Measurements from ENCODE around the gene TPM2.
A peak's percentile ranks its signal among the peaks of the same experiment; 100 is the strongest.
"Not testable (repeated sequence)": the region's sequence is repeated elsewhere in the genome, so short reads cannot be mapped to it uniquely, and the experiment has no call there.

Gene TPM2

DNA sequence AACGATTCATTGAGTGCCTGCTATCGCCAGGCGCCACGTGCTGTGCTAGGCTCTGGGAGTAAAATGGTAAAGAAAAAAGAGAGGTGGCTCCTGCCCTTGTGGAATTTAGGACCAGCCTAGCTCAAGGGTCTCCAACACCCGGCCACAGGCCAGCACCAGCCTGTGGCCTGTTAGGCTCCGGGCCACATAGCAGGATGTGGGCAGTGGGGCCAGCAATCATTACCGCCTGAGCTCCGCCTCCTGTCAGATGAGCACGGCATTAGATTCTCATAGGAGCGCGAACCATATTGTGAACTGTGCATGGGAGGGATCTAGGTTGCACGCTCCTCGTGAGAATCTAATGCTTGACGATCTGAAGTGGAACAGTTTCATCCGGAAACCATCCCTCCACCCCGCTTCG, 33.4 kb downstream of the TPM2 start:
- DNase-seq: no peak

DNA sequence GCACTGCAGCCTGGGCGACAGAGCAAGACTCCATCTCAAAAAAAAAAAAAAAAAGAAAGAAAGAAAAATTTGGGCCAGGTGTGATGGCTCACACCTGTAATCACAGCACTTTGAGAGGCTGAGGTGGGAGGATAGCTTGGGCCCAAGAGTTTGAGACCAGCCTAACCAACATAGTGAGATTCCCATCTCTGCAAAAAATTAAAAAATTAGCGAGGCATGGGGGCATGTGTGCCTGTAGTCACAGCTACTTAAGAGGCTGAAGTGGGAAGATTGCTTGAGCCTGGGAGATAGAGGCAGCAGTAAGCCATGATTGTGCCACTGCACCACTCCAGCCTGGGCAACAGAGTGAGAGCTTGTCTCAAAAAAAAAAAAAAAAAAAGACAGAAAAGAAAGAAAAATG, 36.1 kb downstream of the TPM2 start:
- no peak for DNase-seq

DNA sequence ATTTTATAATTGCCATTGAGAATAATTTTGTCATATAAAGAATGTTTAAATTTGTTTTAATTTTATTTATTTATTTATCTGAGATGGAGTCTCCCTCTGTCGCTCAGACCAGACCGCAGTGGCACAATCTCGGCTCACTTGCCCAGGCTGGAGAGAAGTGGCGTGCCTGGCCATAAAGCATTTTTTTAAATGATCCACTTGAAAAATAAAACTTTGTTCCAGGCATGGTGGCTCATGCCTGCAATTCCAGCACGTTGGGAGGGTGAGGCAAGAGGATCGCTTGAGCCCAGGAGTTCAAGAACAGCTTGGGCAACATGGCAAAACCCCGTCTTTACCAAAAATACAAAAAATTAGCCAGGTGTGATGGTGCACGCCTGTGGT, 36.9 kb downstream of the TPM2 start:
- no peak for DNase-seq

- DNase-seq: no peak
Measured at GRCh38 chr9:35651956-35652828, 37.5 kb downstream of the TPM2 start.

GRCh38 chr9:35650341-35651158, 39.2 kb downstream of the TPM2 start, which contains the start of gene SIT1:
Gene SIT1, minus strand, starts transcription at chr9:35650931. Its CDS starts 78 bp downstream, at chr9:35650853.
- DNase-seq: no peak

DNA sequence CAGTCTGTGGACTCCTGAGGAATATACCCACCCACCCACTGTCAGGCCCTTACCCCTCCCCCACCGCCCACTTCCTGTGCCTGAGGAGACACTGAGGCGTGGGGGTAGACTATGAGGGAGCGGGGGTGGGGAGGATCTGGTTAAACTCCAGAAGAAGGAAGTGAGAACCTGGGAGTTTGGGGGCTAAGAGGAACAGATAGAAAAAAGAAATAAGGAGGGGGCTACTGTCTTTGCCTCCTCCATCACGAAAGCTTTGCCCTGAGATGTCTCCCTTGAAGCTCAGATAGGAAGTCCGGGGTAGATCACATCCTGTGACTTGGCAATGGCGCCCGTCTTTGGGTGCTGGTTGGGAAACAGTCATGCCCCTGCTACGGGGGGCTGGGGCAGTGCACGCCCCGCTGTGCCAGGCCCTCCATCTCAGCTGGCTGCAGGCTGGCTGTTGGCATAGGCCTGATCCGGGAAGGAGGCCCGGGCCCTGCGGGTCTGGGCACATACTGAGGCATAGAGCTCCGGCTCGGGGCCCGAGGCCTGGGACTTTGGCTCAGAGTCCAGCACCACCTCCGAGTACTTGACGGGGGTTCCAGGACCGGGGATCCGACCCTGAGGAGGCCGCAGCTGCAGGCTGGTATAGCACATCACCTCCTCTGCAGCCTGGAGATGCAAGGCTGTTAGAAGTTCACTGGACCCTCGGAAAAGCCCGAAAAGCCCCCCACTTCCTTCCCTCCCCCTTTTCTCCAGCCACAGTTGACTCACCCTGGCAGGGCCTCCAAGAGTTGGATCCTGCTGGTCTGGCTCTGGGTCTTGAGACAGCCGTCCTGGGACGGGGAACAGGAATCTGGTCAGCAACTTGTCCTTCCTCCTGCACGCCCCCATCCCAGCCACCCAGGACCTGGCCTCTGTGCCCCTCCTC, 40.0 kb downstream of the TPM2 start:
- DNase-seq: no peak

- DNase-seq: peak; percentile 96
Measured at GRCh38 chr9:35646533-35647265, 43.0 kb downstream of the TPM2 start.

DNA sequence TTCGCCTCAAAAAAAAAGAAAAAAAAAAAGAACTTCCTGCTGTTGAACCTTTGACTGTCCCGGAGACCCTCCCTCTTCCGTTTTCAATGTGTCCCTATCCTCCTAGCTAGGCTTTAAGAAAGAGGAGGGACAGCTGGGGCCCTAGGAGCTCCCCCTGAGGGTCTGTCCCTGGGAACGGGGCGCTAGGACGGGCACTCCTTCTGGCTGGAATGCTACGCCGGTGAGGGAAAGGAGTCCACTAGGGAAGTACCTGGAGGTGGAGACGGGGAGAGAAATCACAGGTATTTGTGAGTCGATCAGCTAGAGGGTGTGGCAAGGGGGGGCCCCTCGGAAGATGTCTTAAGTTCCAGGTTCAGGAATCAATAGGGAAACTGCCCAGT, 43.6 kb downstream of the TPM2 start:
- no peak for DNase-seq

GRCh38 chr9:35645736-35646135, 44.0 kb downstream of the TPM2 start:
- not testable (repeated sequence) for DNase-seq

DNA sequence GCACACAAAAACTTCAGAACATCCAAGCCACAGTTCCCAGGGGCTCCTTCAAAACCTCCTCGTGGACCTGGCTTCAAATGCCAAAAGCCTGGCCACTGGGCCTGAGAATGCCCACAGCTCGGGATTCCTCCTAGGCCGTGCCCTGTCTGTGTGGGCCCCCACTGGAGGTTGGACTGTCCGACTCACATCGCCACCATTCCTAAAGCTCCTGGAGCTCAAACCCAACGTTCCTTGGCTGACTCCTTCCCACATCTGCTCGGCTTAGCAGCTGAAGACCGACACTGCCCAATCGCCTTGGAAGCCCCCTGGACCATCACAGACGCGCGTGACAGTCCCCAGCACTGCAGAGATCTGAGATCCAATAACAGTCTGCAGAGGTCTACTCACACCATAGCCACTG, 46.7 kb downstream of the TPM2 start:
- no peak for DNase-seq

DNA sequence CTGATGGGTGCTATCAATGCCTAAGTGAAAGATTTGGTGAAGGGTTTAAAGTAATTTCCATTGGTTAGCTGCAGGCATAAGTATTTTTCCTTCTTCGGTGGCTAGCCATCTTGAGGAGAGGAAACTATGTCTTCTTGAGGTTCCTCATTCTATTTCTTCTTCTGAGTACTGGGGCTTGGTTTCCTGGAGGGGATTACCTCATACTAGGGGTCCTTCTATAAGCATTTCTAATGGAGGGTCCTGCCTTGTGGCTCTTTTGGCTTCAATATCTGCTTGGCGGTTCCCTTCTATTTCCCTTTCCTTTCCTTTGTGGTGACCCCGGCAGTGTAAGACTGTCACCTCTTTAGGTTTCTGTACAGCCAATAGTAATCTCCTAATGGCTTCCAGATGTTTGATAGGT, 48.2 kb downstream of the TPM2 start:
- not testable (repeated sequence) for DNase-seq

DNA sequence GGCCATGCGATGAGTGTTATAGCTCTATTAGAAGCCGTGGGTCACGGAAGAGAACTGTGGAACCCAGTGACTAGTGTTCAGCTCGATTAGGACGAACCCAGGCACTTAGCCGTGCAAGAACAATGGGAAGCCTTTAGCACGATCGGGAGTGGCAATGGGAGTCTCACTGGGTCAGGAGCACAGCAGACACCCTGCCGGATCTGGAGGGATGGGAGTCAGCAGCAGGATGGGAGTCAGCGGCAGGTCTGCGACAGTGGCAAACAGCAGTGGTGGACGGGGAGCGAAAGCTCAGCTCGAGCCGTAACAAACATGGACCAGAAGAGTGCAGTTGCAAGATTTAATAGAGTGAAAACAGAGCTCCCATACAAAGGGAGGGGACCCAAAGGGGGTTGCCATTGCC, 49.3 kb downstream of the TPM2 start:
- not testable (repeated sequence) for DNase-seq

DNA sequence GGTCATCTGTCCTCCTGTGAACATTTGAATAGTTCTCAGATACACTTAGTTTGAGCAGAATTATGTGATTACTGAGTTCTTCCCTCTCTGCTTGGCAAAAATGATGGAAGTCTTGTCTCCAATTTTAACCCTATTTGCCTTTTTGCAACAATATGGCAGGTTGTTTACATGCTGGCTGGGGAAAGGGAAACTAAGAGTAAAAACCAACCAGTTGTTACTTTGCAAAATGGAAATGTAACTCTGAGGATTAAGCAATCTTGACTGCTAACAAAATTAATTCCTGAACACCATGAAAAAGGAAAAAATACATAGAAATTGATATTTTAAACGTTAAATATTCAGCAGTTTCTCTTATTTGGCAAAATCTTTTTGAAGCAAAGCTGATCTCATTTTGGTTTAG, 50.1 kb downstream of the TPM2 start:
- no peak for DNase-seq

DNA sequence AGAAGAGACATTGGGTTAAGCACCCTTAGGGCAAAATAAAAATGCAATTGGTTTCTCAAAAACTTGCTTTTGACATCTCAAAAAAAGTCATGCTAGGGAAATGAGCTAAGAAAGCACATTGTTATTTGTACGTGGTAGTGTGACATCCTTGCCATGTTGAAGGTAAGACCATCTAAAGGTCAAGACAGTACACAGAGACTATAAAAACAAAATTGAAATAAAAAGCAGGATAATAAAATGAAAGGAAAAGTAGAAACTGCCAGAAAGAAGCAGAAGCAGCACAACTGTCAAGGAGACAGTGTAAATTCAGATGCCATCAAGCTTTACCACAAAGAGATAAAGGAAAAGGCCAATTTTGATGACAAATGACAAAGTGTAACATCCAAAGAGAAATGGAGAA, 50.5 kb downstream of the TPM2 start:
- not testable (repeated sequence) for DNase-seq

GRCh38 chr9:35638751-35639150, 51.0 kb downstream of the TPM2 start:
- DNase-seq: not testable (repeated sequence)

GRCh38 chr9:35637427-35637955, 52.2 kb downstream of the TPM2 start:
- DNase-seq: not testable (repeated sequence)

DNA sequence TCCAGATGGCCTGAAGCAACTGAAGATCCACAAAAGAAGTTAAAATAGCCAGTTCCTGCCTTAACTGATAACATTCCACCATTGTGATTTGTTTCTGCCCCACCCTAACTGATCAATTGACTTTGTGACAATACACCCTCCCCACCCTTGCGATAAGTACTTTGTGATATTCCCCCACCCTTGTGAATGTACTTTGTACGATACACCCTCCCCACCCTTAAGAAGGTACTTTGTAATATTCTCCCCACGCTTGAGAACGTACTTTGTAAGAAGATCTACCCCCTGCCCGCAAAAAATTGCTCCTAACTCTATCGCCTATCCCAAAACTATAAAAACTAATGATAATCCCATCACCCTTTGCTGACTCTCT, 52.9 kb downstream of the TPM2 start:
- DNase-seq: not testable (repeated sequence)

- no peak for DNase-seq
Measured at GRCh38 chr9:35636135-35636876, 53.4 kb downstream of the TPM2 start.

DNA sequence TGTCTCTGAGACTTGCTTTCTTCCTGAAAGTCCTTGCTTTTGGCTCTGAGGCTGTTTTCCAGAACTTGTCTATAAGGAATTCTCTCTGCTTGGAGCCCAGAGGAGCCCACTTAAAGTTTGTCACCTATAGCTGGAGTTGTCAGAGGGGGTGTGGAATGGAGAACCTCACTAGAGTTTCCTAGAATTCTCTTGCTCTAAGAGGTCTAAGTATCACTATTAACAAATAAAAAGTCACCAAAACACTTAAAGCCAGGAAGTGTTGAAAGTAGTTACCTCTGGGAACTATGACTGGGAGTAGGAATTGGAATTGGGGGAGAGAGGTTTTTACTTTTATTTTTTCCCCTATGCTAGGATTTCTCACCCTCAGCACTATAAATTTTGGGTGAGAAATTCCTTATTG, 54.0 kb downstream of the TPM2 start:
- DNase-seq: no peak

Measured in right kidney (tissue), 1 donor.